ENCODE results near the gene CRIM1.

CRIM1 gene

GRCh38 chr2:36478999-36479398 is 123.4 kb downstream of the CRIM1 start:
- DNase-seq, result no peak
- H3K27me3 ChIP-seq (replicated peaks), result no peaks in the 10 kb centered on the region
- TF ChIP-seq CTCF (IDR thresholded peaks at IDR 0.05; ENCODE audit: low read depth, low read length, missing control alignments), result no peak
- in situ Hi-C loops (cut with HindIII; ENCODE audit: low pct_ligation_motif_present, low sequenced_read_pairs), result no loop called here
- H3K4me3 ChIP-seq (ENCODE audit: low read depth, low read length), result no peak overlapping the region
- H3K36me3 ChIP-seq (replicated peaks), result peaks cover 62% of the 10 kb centered on the region
- H3K27ac ChIP-seq, result peak overlapping the region; percentile 72

GRCh38 chr2:36479406-36479805 is 123.8 kb downstream of the CRIM1 start:
- H3K36me3 ChIP-seq (replicated peaks), result peaks cover 66% of the 10 kb centered on the region
- in situ Hi-C loops (cut with HindIII; ENCODE audit: low pct_ligation_motif_present, low sequenced_read_pairs), result no loop called here
- DNase-seq, result no peak
- no peak for TF ChIP-seq CTCF (IDR thresholded peaks at IDR 0.05; ENCODE audit: low read depth, low read length, missing control alignments)
- no peak overlapping the region for H3K4me3 ChIP-seq (ENCODE audit: low read depth, low read length)
- H3K27me3 ChIP-seq (replicated peaks), result no peaks in the 10 kb centered on the region
- H3K27ac ChIP-seq, result peak overlapping the region; percentile 72

- Histone ChIP-seq H3K27ac (no peak overlapping the region), H3K36me3 (replicated peaks) (peaks cover 71% of the 10 kb centered on the region), H3K4me3 (ENCODE audit: low read depth, low read length) (no peak overlapping the region), H3K27me3 (replicated peaks) (no peaks in the 10 kb centered on the region)
- no peak for TF ChIP-seq CTCF (IDR thresholded peaks at IDR 0.05; ENCODE audit: low read depth, low read length, missing control alignments)
- in situ Hi-C loops (cut with HindIII; ENCODE audit: low pct_ligation_motif_present, low sequenced_read_pairs), result no loop called here
- DNase-seq, result no peak
Observed at GRCh38 chr2:36480028-36480427, 124.5 kb downstream of the CRIM1 start.

GRCh38 chr2:36480636-36481035 is 125.1 kb downstream of the CRIM1 start:
- Histone ChIP-seq H3K27me3 (replicated peaks) (no peaks in the 10 kb centered on the region), H3K36me3 (replicated peaks) (peaks cover 72% of the 10 kb centered on the region), H3K4me3 (ENCODE audit: low read depth, low read length) (no peak overlapping the region), H3K27ac (no peak overlapping the region)
- TF ChIP-seq CTCF (IDR thresholded peaks at IDR 0.05; ENCODE audit: low read depth, low read length, missing control alignments), result no peak
- in situ Hi-C loops (cut with HindIII; ENCODE audit: low pct_ligation_motif_present, low sequenced_read_pairs), result no loop called here
- DNase-seq, result no peak

GRCh38 chr2:36481709-36482108 is 126.1 kb downstream of the CRIM1 start:
- DNase-seq, result no peak
- Histone ChIP-seq H3K36me3 (replicated peaks) (peaks cover 66% of the 10 kb centered on the region), H3K4me3 (ENCODE audit: low read depth, low read length) (no peak overlapping the region), H3K27me3 (replicated peaks) (no peaks in the 10 kb centered on the region), H3K27ac (no peak overlapping the region)
- no peak for TF ChIP-seq CTCF (IDR thresholded peaks at IDR 0.05; ENCODE audit: low read depth, low read length, missing control alignments)
- in situ Hi-C loops (cut with HindIII; ENCODE audit: low pct_ligation_motif_present, low sequenced_read_pairs), result no loop called here

GRCh38 chr2:36482576-36483214 is 127.1 kb downstream of the CRIM1 start:
- peak; percentile 67 for DNase-seq
- Histone ChIP-seq H3K4me3 (ENCODE audit: low read depth, low read length) (no peak overlapping the region), H3K36me3 (replicated peaks) (peaks cover 56% of the 10 kb centered on the region), H3K27ac (peak overlapping the region; percentile 70), H3K27me3 (replicated peaks) (no peaks in the 10 kb centered on the region)
- in situ Hi-C loops (cut with HindIII; ENCODE audit: low pct_ligation_motif_present, low sequenced_read_pairs), result no loop called here
- TF ChIP-seq CTCF (IDR thresholded peaks at IDR 0.05; ENCODE audit: low read depth, low read length, missing control alignments), result no peak
